C4-2B (cell line): ENCODE measurements around the gene ZNF559.

Source experiments
- CTCF ChIP-seq: fragments of 450-650 bp; conservative IDR thresholded peaks from 2 replicates; pipeline ENCODE4 v1.5.1; 2017; ENCODE audit warnings: mild to moderate bottlenecking
- ZFX ChIP-seq: fragments of 450-650 bp; IDR thresholded peaks from 2 replicates; pipeline ENCODE4 v1.6.1; 2017

DNA sequence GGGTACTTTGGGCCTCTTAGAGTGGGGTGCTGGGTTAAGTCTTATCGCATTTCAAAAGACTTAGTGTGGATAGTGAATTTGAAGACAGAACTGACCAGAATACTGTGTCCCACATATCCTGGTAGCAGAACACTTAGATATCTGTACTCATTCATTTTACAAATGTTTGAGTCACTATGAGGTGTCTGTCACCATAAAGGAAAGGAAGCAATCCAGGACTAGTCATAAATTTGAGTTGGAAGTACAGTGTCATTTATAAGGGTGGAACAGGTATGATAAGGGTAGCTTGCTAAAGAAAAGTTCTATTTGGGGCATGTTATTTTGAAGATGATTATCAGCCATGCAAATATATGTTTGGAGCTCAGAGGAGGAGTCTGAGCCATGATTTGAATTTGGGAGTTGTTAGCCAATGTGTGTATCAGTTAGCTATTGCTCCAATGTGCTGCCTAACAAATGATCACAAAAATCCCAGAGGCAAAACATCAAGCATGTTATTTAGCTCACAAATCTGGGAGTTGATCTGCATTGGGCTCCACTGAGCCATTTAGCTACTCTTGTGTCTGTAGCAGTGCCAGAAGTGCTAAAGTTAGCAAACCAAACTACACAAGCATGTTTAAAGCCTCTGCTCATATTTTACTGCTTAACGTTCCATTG is 34.6 kb upstream of the ZNF559 start:
- no peak for TF ChIP-seq CTCF
- no peak for TF ChIP-seq ZFX
